ENCODE data around the gene TMEM151B.
"Not testable (repeated sequence)": the region's sequence is repeated elsewhere in the genome, so short reads cannot be mapped to it uniquely, and the experiment has no call there.

GRCh38 chr6:44328203-44328602 lies 58.0 kb downstream of the TMEM151B start:
- not testable (repeated sequence) for TF ChIP-seq EZH2phosphoT487 (IDR thresholded peaks at IDR 0.05; ENCODE audit: low read depth, severe bottlenecking, unreplicated experiment); EZH2 (IDR thresholded peaks at IDR 0.05; ENCODE audit: borderline replicate concordance)
